ENCODE results near the gene SC5D. TPM values are rescaled to one million over a fixed set of nuclear protein-coding genes. Genes with fewer than 3 reads are reported as not detected.

The SC5D gene
- total RNA-seq, 1 donor from 2014 or later: 75.8 TPM

DNA sequence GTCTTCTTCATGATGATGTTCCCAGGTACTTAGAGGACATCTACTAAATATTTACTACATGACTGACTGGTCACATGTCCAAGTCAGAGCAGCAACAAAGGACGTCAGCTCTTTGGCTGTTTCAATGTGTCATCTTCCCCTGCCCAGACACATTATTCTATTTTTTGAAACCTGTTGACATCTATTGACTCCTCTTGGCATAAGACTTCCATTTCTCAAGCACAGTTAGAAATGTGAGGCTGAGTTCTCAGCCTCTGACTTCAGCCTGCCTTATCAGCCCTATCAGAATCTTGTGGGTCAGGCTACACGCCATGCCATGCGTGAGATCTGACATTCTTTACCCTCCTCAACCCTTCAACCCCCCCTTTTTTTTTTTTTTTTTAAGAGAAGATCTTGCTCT lies 63.8 kb downstream of the SC5D start:
- DNase-seq (ENCODE audit: low spot score): no peak

Other genes with a start within 250 kb of the SC5D start
- 0.92 TPM for gene TECTA, start 191.5 kb upstream of the SC5D start, total RNA-seq
- gene SORL1, start 159.5 kb downstream of the SC5D start, total RNA-seq: 71.3 TPM

All from mucosa of gallbladder (tissue), 1 donor.